DMS114 treated with DMSO at 0.1 percent for 48 hours (cell line): ENCODE results near the gene PRPH.
"Not testable (repeated sequence)": the region's sequence is repeated elsewhere in the genome, so short reads cannot be mapped to it uniquely, and the experiment has no call there.

Experiments
- DNase-seq: peaks from one replicate; lab custom pipeline; 2025; ENCODE audit not compliant: unreplicated experiment; lab: John Stamatoyannopoulos, UW

Gene PRPH

GRCh38 chr12:49295082-49295936, at the start of gene PRPH:
TSS of gene PRPH (plus strand) at chr12:49295147. CDS start at chr12:49295201, 54 bp downstream.
- DNase-seq: no peak

- no peak for DNase-seq
Measured at GRCh38 chr12:49251357-49251756, 43.6 kb upstream of the PRPH start.

- DNase-seq: no peak
Measured at GRCh38 chr12:49253033-49253623, 41.8 kb upstream of the PRPH start.

- not testable (repeated sequence) for DNase-seq
Measured at GRCh38 chr12:49255456-49255855, 39.5 kb upstream of the PRPH start.

- no peak for DNase-seq
Measured at GRCh38 chr12:49255857-49256637, 38.9 kb upstream of the PRPH start.

GRCh38 chr12:49257508-49258184, 37.3 kb upstream of the PRPH start:
- DNase-seq: not testable (repeated sequence)

- DNase-seq: no peak
Measured at GRCh38 chr12:49259452-49259851, 35.5 kb upstream of the PRPH start.

GRCh38 chr12:49260166-49260565, 34.8 kb upstream of the PRPH start:
- DNase-seq: no peak

GRCh38 chr12:49260571-49261363, 34.2 kb upstream of the PRPH start:
- DNase-seq: no peak

- DNase-seq: no peak
Measured at GRCh38 chr12:49261721-49262120, 33.2 kb upstream of the PRPH start.

GRCh38 chr12:49263400-49263763, 31.6 kb upstream of the PRPH start:
- DNase-seq: no peak

GRCh38 chr12:49264466-49264872, 30.5 kb upstream of the PRPH start:
- DNase-seq: no peak

GRCh38 chr12:49264873-49265792, 29.8 kb upstream of the PRPH start, which contains the start of gene TUBA1C:
TSS of gene TUBA1C (plus strand) at chr12:49265082. CDS start at chr12:49265182, 100 bp downstream.
- peak; percentile 79 for DNase-seq

- not testable (repeated sequence) for DNase-seq
Measured at GRCh38 chr12:49269191-49269590, 25.8 kb upstream of the PRPH start.

- no peak for DNase-seq
Measured at GRCh38 chr12:49272790-49273725, 21.9 kb upstream of the PRPH start.

- DNase-seq: no peak
Measured at GRCh38 chr12:49273726-49274395, 21.1 kb upstream of the PRPH start.

GRCh38 chr12:49274396-49275069, 20.4 kb upstream of the PRPH start:
- DNase-seq: no peak
